ENCODE results near the gene FAAH.

GRCh38 chr1:46455951-46456350 is 61.8 kb downstream of the FAAH start:
- TF ChIP-seq, protein P1, sequence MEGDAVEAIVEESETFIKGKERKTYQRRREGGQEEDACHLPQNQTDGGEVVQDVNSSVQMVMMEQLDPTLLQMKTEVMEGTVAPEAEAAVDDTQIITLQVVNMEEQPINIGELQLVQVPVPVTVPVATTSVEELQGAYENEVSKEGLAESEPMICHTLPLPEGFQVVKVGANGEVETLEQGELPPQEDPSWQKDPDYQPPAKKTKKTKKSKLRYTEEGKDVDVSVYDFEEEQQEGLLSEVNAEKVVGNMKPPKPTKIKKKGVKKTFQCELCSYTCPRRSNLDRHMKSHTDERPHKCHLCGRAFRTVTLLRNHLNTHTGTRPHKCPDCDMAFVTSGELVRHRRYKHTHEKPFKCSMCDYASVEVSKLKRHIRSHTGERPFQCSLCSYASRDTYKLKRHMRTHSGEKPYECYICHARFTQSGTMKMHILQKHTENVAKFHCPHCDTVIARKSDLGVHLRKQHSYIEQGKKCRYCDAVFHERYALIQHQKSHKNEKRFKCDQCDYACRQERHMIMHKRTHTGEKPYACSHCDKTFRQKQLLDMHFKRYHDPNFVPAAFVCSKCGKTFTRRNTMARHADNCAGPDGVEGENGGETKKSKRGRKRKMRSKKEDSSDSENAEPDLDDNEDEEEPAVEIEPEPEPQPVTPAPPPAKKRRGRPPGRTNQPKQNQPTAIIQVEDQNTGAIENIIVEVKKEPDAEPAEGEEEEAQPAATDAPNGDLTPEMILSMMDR (conservative IDR thresholded peaks at IDR 0.05; ENCODE audit: low read depth, low read length): no peak
- no peak for TF ChIP-seq SMC3 (IDR thresholded peaks at IDR 0.05; ENCODE audit: low read depth, low read length)
- TF ChIP-seq RCOR1 (IDR thresholded peaks at IDR 0.05; ENCODE audit: insufficient replicate concordance, low read length): no peak
- TF ChIP-seq RFX5 (IDR thresholded peaks at IDR 0.05; ENCODE audit: low read depth, low read length): no peak
- TF ChIP-seq POLR2A (IDR thresholded peaks at IDR 0.05; ENCODE audit: low read depth, low read length): no peak
- no peak for TF ChIP-seq RAD21 (IDR thresholded peaks at IDR 0.05; ENCODE audit: low read length)
- no peak for TF ChIP-seq CEBPB (IDR thresholded peaks at IDR 0.05; ENCODE audit: low read depth, low read length)
- TF ChIP-seq MXI1 (IDR thresholded peaks at IDR 0.05; ENCODE audit: borderline replicate concordance, low read depth, low read length): no peak
